B cell (primary cell): ENCODE measurements around the gene TRIM31. TPM values are rescaled to one million over a fixed set of nuclear protein-coding genes. Genes with fewer than 3 reads are reported as not detected.

ENCODE experiments used
- ATAC-seq: fragments of 200-7000 bp; cut with Tn5 transposase; one replicate; pipeline ENCODE4 v1.10.0; 2021; ENCODE audit warnings: low read depth, mild to moderate bottlenecking, moderate number of reproducible peaks, moderate library complexity
- CTCF ChIA-PET: fragments of 350-600 bp; sonication (Branson Sonifier 250); formaldehyde crosslinking; loops from one replicate; lab custom pipeline; 2021; ENCODE audit warnings: antibody characterized with exemption, inconsistent platforms; lab: Charles Lee
- POLR2A ChIA-PET: fragments of 350-600 bp; sonication (Branson Sonifier 250); formaldehyde crosslinking; loops from one replicate; lab custom pipeline; 2021; ENCODE audit warnings: antibody characterized with exemption; lab: Charles Lee
- DNase-seq: peaks from one replicate; pipeline ENCODE4 v3.0.0; 2013
- H2AFZ ChIP-seq: 2 replicates; pipeline ENCODE4 v1.6.1; 2012; ENCODE audit warnings: mild to moderate bottlenecking, low read depth, low read length; ENCODE audit not compliant: insufficient read depth, poor library complexity, severe bottlenecking
- H3K27ac ChIP-seq, 2 donors: 1 replicate in 1 of 2; 2 replicates in 1 of 2; pipeline ENCODE4 v1.5.1; 2012 to 2013; ENCODE audit warnings: low read length in 2 of 2, mild to moderate bottlenecking in 2 of 2, moderate library complexity in 1 of 2
- H3K27me3 ChIP-seq, 4 experiments: fragments of 200-600 bp in 1 of 4; sonication (generic) in 1 of 4; replicated peaks in 1 of 4; 1 replicate in 2 of 4; 2 replicates in 2 of 4; pipeline versions ENCODE4 v1.6.1 to v1.7.0; 2013 to 2016; ENCODE audit warnings: low read length in 3 of 4, mild to moderate bottlenecking in 2 of 4, mixed read lengths in 1 of 4, moderate library complexity in 1 of 4; ENCODE audit not compliant: insufficient read depth in 4 of 4, control insufficient read depth in 3 of 4; ENCODE audit errors: control extremely low read depth in 1 of 4
- H3K36me3 ChIP-seq, 2 experiments: replicated peaks in 1 of 2; 1 replicate in 1 of 2; 2 replicates in 1 of 2; pipeline versions ENCODE4 v1.6.1 to v1.7.1; 2013; ENCODE audit warnings: low read length in 1 of 2; ENCODE audit not compliant: insufficient read depth in 2 of 2, control insufficient read depth in 1 of 2; ENCODE audit errors: control extremely low read depth in 1 of 2, extremely low read depth in 1 of 2
- H3K4me1 ChIP-seq, 2 donors: fragments of 200-600 bp in 1 of 2; sonication (generic) in 1 of 2; 1 replicate in 1 of 2; 2 replicates in 1 of 2; pipeline versions ENCODE4 v1.5.1 to v1.6.1; 2013 to 2017; ENCODE audit warnings: low read length in 2 of 2; ENCODE audit not compliant: control insufficient read depth in 2 of 2, insufficient read depth in 2 of 2
- H3K4me2 ChIP-seq: replicated peaks from 2 replicates; pipeline ENCODE3; 2012; ENCODE audit warnings: mild to moderate bottlenecking, low read depth, low read length; ENCODE audit not compliant: poor library complexity, severe bottlenecking
- H3K4me3 ChIP-seq, 5 experiments: fragments of 200-600 bp in 1 of 5; sonication (generic) in 1 of 5; 1 replicate in 3 of 5; 2 replicates in 2 of 5; pipeline versions ENCODE4 v1.5.1 to v1.7.0; 2011 to 2016; ENCODE audit warnings: low read length in 4 of 5, mild to moderate bottlenecking in 4 of 5, low read depth in 2 of 5, control low read depth in 1 of 5, moderate library complexity in 1 of 5; ENCODE audit not compliant: insufficient read depth in 1 of 5; ENCODE audit errors: control extremely low read depth in 1 of 5, extremely low read depth in 1 of 5
- H3K79me2 ChIP-seq: fragments of 200-600 bp; sonication (generic); one replicate; pipeline ENCODE4 v1.6.0; 2016; ENCODE audit warnings: low read length; ENCODE audit not compliant: control insufficient read depth, insufficient read depth
- H3K9ac ChIP-seq: fragments of 200-600 bp; sonication (generic); 2 replicates; pipeline ENCODE4 v1.6.1; 2017; ENCODE audit warnings: mild to moderate bottlenecking, low read length, moderate library complexity
- H3K9me3 ChIP-seq, 3 donors: one replicate each; pipeline versions ENCODE4 v1.6.1 to v1.7.1; 2013; ENCODE audit warnings: low read length in 2 of 3; ENCODE audit not compliant: control insufficient read depth in 2 of 3, insufficient read depth in 1 of 3; ENCODE audit errors: control extremely low read depth in 1 of 3
- H4K20me1 ChIP-seq: 2 replicates; pipeline ENCODE4 v1.6.0; 2012; ENCODE audit warnings: mild to moderate bottlenecking, low read length; ENCODE audit not compliant: insufficient read depth, control insufficient read depth, poor library complexity, severe bottlenecking
- H3K27ac Mint-ChIP-seq: one replicate; pipeline ENCODE4 v1.8.0; 2021; ENCODE audit warnings: mixed read lengths
- H3K27me3 Mint-ChIP-seq: one replicate; pipeline ENCODE4 v1.8.0; 2021; ENCODE audit warnings: mixed read lengths
- H3K4me1 Mint-ChIP-seq: one replicate; pipeline ENCODE4 v1.8.0; 2021; ENCODE audit warnings: mixed read lengths
- H3K4me3 Mint-ChIP-seq: one replicate; pipeline ENCODE4 v1.8.0; 2021; ENCODE audit warnings: mixed read lengths
- H3K9me3 Mint-ChIP-seq: one replicate; pipeline ENCODE4 v1.8.0; 2022; ENCODE audit warnings: mixed read lengths; ENCODE audit not compliant: insufficient read depth
- EZH2 ChIP-seq: IDR thresholded peaks from 2 replicates; pipeline ENCODE4 v1.6.1; 2012; ENCODE audit warnings: borderline replicate concordance, low read depth, mild to moderate bottlenecking, moderate library complexity, low read length; ENCODE audit not compliant: insufficient read depth, poor library complexity, severe bottlenecking
- WGBS: methylation state at CpG from one replicate; pipeline ENCODE4 v1.1.5; 2013; ENCODE audit warnings: missing lambda C conversion rate; ENCODE audit not compliant: insufficient coverage; 5-methylcytosine and 5-hydroxymethylcytosine counted together
- intact Hi-C: fragments of 100-400 bp; cut with micrococcal nuclease; formaldehyde crosslinking; loops from one replicate; pipeline ENCODE4 v1.10.0; 2022
- polyA plus RNA-seq: library from polyadenylated mRNA; depleted of rRNA; stranded (reverse); fragments of >200 nt; gene quantifications from 2 replicates; pipeline ENCODE4 v1.2.3, GENCODE V29; 2012
- total RNA-seq, 2 donors: library from RNA; stranded (reverse); fragments of 120-200 nt in 1 of 2; gene quantifications; 1 replicate in 1 of 2; 2 replicates in 1 of 2; pipeline versions ENCODE4 v1.2.3 to v1.2.4, GENCODE V29; 2013 to 2022
- TF ChIP-seq, protein P1 (sequence below): fragments of 200-600 bp; IDR thresholded peaks from one replicate; pipeline ENCODE4 v1.8.0; 2022; ENCODE audit warnings: antibody characterized with exemption, mild to moderate bottlenecking

TRIM31 gene
- total and polyA plus RNA-seq, 2 donors (not counting 1 experiment from before 2014, with no cell fraction given), result not detected

- no peak overlapping the region for H3K27ac ChIP-seq
- no peak overlapping the region for H3K27ac Mint-ChIP-seq
- WGBS, result no CpG with 5 or more reads among the region's 2 CpGs
- no peak overlapping the region for H3K9ac ChIP-seq
- no peak for TF ChIP-seq EZH2
- TF ChIP-seq, protein P1, sequence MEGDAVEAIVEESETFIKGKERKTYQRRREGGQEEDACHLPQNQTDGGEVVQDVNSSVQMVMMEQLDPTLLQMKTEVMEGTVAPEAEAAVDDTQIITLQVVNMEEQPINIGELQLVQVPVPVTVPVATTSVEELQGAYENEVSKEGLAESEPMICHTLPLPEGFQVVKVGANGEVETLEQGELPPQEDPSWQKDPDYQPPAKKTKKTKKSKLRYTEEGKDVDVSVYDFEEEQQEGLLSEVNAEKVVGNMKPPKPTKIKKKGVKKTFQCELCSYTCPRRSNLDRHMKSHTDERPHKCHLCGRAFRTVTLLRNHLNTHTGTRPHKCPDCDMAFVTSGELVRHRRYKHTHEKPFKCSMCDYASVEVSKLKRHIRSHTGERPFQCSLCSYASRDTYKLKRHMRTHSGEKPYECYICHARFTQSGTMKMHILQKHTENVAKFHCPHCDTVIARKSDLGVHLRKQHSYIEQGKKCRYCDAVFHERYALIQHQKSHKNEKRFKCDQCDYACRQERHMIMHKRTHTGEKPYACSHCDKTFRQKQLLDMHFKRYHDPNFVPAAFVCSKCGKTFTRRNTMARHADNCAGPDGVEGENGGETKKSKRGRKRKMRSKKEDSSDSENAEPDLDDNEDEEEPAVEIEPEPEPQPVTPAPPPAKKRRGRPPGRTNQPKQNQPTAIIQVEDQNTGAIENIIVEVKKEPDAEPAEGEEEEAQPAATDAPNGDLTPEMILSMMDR, result no peak
- POLR2A ChIA-PET, result interaction anchor here (2.1 kb wide), 1 partner anchor 26 kb away, joined by 7 read pairs; no protein-coding TSS in a partner anchor
- H4K20me1 ChIP-seq, result no peaks in the 10 kb centered on the region
- no peak overlapping the region for H3K4me3 ChIP-seq
- H3K36me3 ChIP-seq, result no peaks in the 10 kb centered on the region
- H3K4me1 ChIP-seq, result peaks cover 37 to 40% of the 10 kb centered on the region in 2 donors
- H3K9me3 Mint-ChIP-seq, result no peaks in the 10 kb centered on the region
- no peak overlapping the region for H3K4me2 ChIP-seq
- peaks cover 0 to 15% (median 0%) of the 10 kb centered on the region in 3 donors for H3K9me3 ChIP-seq
- H3K79me2 ChIP-seq, result no peaks in the 10 kb centered on the region
- H3K27me3 Mint-ChIP-seq, result peaks cover 48% of the 10 kb centered on the region
- DNase-seq (no peak), ATAC-seq (no peak)
- intact Hi-C loops, result loop anchor here (10.0 kb wide), 1 partner anchor 220 kb away; the partner anchor contains the start of gene TRIM39
- H3K4me1 Mint-ChIP-seq, result peaks cover 32% of the 10 kb centered on the region
- no peak overlapping the region for H3K4me3 Mint-ChIP-seq
- CTCF ChIA-PET, result interaction anchor here (1.3 to 4.0 kb wide), 7 partner anchors 10 to 256 kb away, joined by 3 to 194 read pairs (median 21); partner anchors contain the start of gene TRIM40
- H2AFZ ChIP-seq, result no peak overlapping the region
- peaks cover 3 to 64% (median 42%) of the 10 kb centered on the region in 4 experiments for H3K27me3 ChIP-seq
Observed at GRCh38 chr6:30104661-30105060, 8.2 kb downstream of the TRIM31 start.

- ATAC-seq, result no peak
- Histone ChIP-seq H3K4me3 (peak overlapping the region in 4 of 5 experiments; percentile 44 to 64 (median 54)), H2AFZ (peak overlapping the region; percentile 82), H3K79me2 (no peaks in the 10 kb centered on the region), H4K20me1 (no peaks in the 10 kb centered on the region), H3K9ac (peak overlapping the region; percentile 60), H3K9me3 (peaks cover 0 to 15% (median 0%) of the 10 kb centered on the region in 3 donors), H3K27me3 (peaks cover 3 to 64% (median 47%) of the 10 kb centered on the region in 4 experiments), H3K27ac (no peak overlapping the region), H3K4me1 (peaks cover 37 to 40% of the 10 kb centered on the region in 2 donors), H3K4me2 (peak overlapping the region; percentile 82), H3K36me3 (no peaks in the 10 kb centered on the region)
- peak overlapping the region; percentile 91 for H3K4me3 Mint-ChIP-seq
- intact Hi-C loops, result loop anchor here (1.0 to 10.0 kb wide), 7 partner anchors 27 to 293 kb away; partner anchors contain the start of genes PPP1R11, TRIM26 and TRIM39
- WGBS, result no CpG with 5 or more reads among the region's 3 CpGs
- POLR2A ChIA-PET, result interaction anchor here (1.0 to 2.1 kb wide), 2 partner anchors 27 to 43 kb away, joined by 7 to 10 read pairs; partner anchors contain the start of gene POLR1H
- DNase-seq, result no peak
- CTCF ChIA-PET, result interaction anchor here (0.8 to 4.0 kb wide), 20 partner anchors 8 to 450 kb away, joined by 3 to 194 read pairs (median 6); partner anchors contain the start of genes POLR1H, PPP1R11, TRIM26 and TRIM39
- peak overlapping the region; percentile 34 for H3K27ac Mint-ChIP-seq
- peaks cover 52% of the 10 kb centered on the region for H3K27me3 Mint-ChIP-seq
- no peak for TF ChIP-seq EZH2
- TF ChIP-seq, protein P1, result no peak
- peaks cover 32% of the 10 kb centered on the region for H3K4me1 Mint-ChIP-seq
- H3K9me3 Mint-ChIP-seq, result no peaks in the 10 kb centered on the region
Observed at GRCh38 chr6:30103872-30104179, 9.1 kb downstream of the TRIM31 start.
